PC-3 (cell line): ENCODE measurements around the gene CTNND1. TPM values are rescaled to one million over a fixed set of nuclear protein-coding genes. Genes with fewer than 3 reads are reported as not detected.

Source experiments
- ATAC-seq: fragments of 200-7000 bp; cut with Tn5 transposase; 2 replicates; pipeline ENCODE4 v1.9.1; 2020; ENCODE audit warnings: mild to moderate bottlenecking, moderate library complexity
- BruUV-seq: library from RNA; stranded (reverse); fragments of 400-500 nt; replicated peaks from 2 replicates; lab custom pipeline; 2021; lab: Mats Ljungman, UMichigan
- CTCF ChIA-PET: fragments of 300-600 bp; sonication (Branson Sonifier 250); formaldehyde crosslinking; loops from one replicate; lab custom pipeline; 2022; ENCODE audit warnings: antibody characterized with exemption; lab: Charles Lee
- POLR2A ChIA-PET: fragments of 300-600 bp; sonication (Branson Sonifier 250); formaldehyde crosslinking; loops from one replicate; lab custom pipeline; 2022; ENCODE audit warnings: antibody characterized with exemption; ENCODE audit not compliant: unreplicated experiment; lab: Charles Lee
- DNase-seq: peaks from one replicate; pipeline ENCODE4 v3.0.0-alpha.2; 2015
- H2AFZ ChIP-seq: fragments of 300-600 bp; sonication (generic); 2 replicates; pipeline ENCODE4 v1.6.0; 2016; ENCODE audit warnings: antibody characterized with exemption, low read length
- H3F3A ChIP-seq: fragments of 300-600 bp; sonication (generic); one replicate; pipeline ENCODE4 v1.6.0; 2017; ENCODE audit warnings: antibody characterized with exemption, low read length, control low read depth, mild to moderate bottlenecking; ENCODE audit not compliant: unreplicated experiment
- H3K27ac ChIP-seq: fragments of 300-600 bp; sonication (generic); 2 replicates; pipeline ENCODE4 v1.5.1; 2016; ENCODE audit warnings: mild to moderate bottlenecking, low read length
- H3K27me3 ChIP-seq: fragments of 300-600 bp; sonication (generic); 2 replicates; pipeline ENCODE4 v1.6.1; 2016; ENCODE audit warnings: low read length, mixed read lengths
- H3K36me3 ChIP-seq: fragments of 300-600 bp; sonication (generic); 2 replicates; pipeline ENCODE4 v1.6.1; 2016; ENCODE audit warnings: low read depth, mixed run types, low read length, mixed read lengths
- H3K4me1 ChIP-seq: fragments of 300-600 bp; sonication (generic); 2 replicates; pipeline ENCODE4 v1.5.1; 2016; ENCODE audit warnings: low read length; ENCODE audit not compliant: insufficient read depth
- H3K4me2 ChIP-seq: fragments of 300-600 bp; sonication (generic); 2 replicates; pipeline ENCODE4 v1.6.0; 2016; ENCODE audit warnings: low read length
- H3K4me3 ChIP-seq: fragments of 300-600 bp; sonication (generic); 2 replicates; pipeline ENCODE4 v1.5.1; 2016; ENCODE audit warnings: mild to moderate bottlenecking, low read length, mixed read lengths
- H3K79me2 ChIP-seq: fragments of 300-600 bp; sonication (generic); 2 replicates; pipeline ENCODE4 v1.6.1; 2017; ENCODE audit warnings: low read length, mixed read lengths
- H3K9ac ChIP-seq: fragments of 300-600 bp; sonication (generic); 2 replicates; pipeline ENCODE4 v1.6.0; 2016; ENCODE audit warnings: mild to moderate bottlenecking, low read length
- H3K9me2 ChIP-seq: fragments of 300-600 bp; sonication (generic); replicated peaks from 2 replicates; pipeline ENCODE4 v1.6.1; 2016; ENCODE audit warnings: mixed run types, low read length, mixed read lengths
- H3K9me3 ChIP-seq: fragments of 300-600 bp; sonication (generic); 2 replicates; pipeline ENCODE4 v1.6.1; 2016; ENCODE audit warnings: low read length, mixed read lengths
- H4K20me1 ChIP-seq: fragments of 300-600 bp; sonication (generic); 2 replicates; pipeline ENCODE4 v1.6.1; 2016; ENCODE audit warnings: low read length, mixed read lengths
- CTCF ChIP-seq: fragments of 300-600 bp; sonication (generic); conservative IDR thresholded peaks from 2 replicates; pipeline ENCODE4 v1.5.1; 2017; ENCODE audit warnings: antibody characterized with exemption, low read depth, mild to moderate bottlenecking, low read length
- EZH2 ChIP-seq: fragments of 300-600 bp; sonication (generic); IDR thresholded peaks from one replicate; pipeline ENCODE4 v1.6.1; 2017; ENCODE audit warnings: antibody characterized with exemption, mild to moderate bottlenecking, low read length; ENCODE audit not compliant: unreplicated experiment
- EZH2phosphoT487 ChIP-seq: fragments of 300-600 bp; sonication (generic); IDR thresholded peaks from 2 replicates; pipeline ENCODE4 v1.6.1; 2018; ENCODE audit warnings: mild to moderate bottlenecking, antibody characterized with exemption, low read length, borderline replicate concordance
- intact Hi-C: fragments of 100-400 bp; cut with micrococcal nuclease; formaldehyde crosslinking; loops from 2 replicates; pipeline ENCODE4 v1.9.0; 2023
- total RNA-seq: library from RNA; depleted of rRNA; stranded (reverse); fragments of >200 nt; gene quantifications from 2 replicates; pipeline ENCODE4 v1.2.3, GENCODE V29; 2014

Gene CTNND1
- total RNA-seq, 1 experiment from 2014 or later: 121 TPM

GRCh38 chr11:57746920-57747319 lies 14.7 kb upstream of the CTNND1 start:
- H3K9ac ChIP-seq: no peak overlapping the region
- ChIA-PET POLR2A (no interaction called here), CTCF (interaction anchor here (0.6 kb wide), 1 partner anchor 53 kb away, joined by 11 read pairs; no protein-coding TSS in a partner anchor)
- H3K9me2 ChIP-seq: no peaks in the 10 kb centered on the region
- H4K20me1 ChIP-seq: no peaks in the 10 kb centered on the region
- TF ChIP-seq EZH2phosphoT487 (no peak), CTCF (no peak), EZH2 (no peak)
- 0 out of 2 replicates have a peak, but pooled peaks cover 7% of the 10 kb centered on the region for H3K4me1 ChIP-seq
- H3K4me2 ChIP-seq: no peak overlapping the region
- BruUV-seq: no TSS peak
- peaks cover 5% of the 10 kb centered on the region for H3F3A ChIP-seq
- no peak for ATAC-seq
- no peak for DNase-seq
- H3K4me3 ChIP-seq: no peak overlapping the region
- intact Hi-C loops: no loop called here
- H3K9me3 ChIP-seq: no peaks in the 10 kb centered on the region
- no peak overlapping the region for H3K27ac ChIP-seq
- H3K27me3 ChIP-seq: no peaks in the 10 kb centered on the region
- peaks cover 17% of the 10 kb centered on the region for H3K79me2 ChIP-seq
- peaks cover 21% of the 10 kb centered on the region for H3K36me3 ChIP-seq
- no peak overlapping the region for H2AFZ ChIP-seq

- no peak overlapping the region for H2AFZ ChIP-seq
- intact Hi-C loops: loop anchor here (1.0 kb wide), 1 partner anchor 49 kb away; no protein-coding TSS in a partner anchor
- ATAC-seq (peak; percentile 6; the same call in 1 of the 2 replicates), DNase-seq (no peak)
- H3K9me2 ChIP-seq: no peaks in the 10 kb centered on the region
- H3K4me1 ChIP-seq: 0 out of 2 replicates have a peak, but pooled peaks cover 3% of the 10 kb centered on the region
- CTCF ChIA-PET: interaction anchor here (0.5 to 2.7 kb wide), 9 partner anchors 9 to 763 kb away, joined by 3 to 46 read pairs (median 5); partner anchors contain the start of gene CTNND1
- H3K27me3 ChIP-seq: no peaks in the 10 kb centered on the region
- no peaks in the 10 kb centered on the region for H3K9me3 ChIP-seq
- H3K79me2 ChIP-seq: no peaks in the 10 kb centered on the region
- H3K4me2 ChIP-seq: no peak overlapping the region
- no TSS peak for BruUV-seq
- POLR2A ChIA-PET: interaction anchor here (0.6 to 1.1 kb wide), 2 partner anchors 10 to 49 kb away, joined by 5 read pairs; no protein-coding TSS in a partner anchor
- H3F3A ChIP-seq: peaks cover 5% of the 10 kb centered on the region
- no peaks in the 10 kb centered on the region for H3K36me3 ChIP-seq
- no peak overlapping the region for H3K27ac ChIP-seq
- H3K9ac ChIP-seq: no peak overlapping the region
- TF ChIP-seq CTCF: no peak
- no peak for TF ChIP-seq EZH2phosphoT487
- TF ChIP-seq EZH2: no peak
- H4K20me1 ChIP-seq: no peaks in the 10 kb centered on the region
- no peak overlapping the region for H3K4me3 ChIP-seq
Measured at GRCh38 chr11:57751176-57751575, 10.4 kb upstream of the CTNND1 start.
